A673 (cell line): ENCODE data around the gene CGB1.

Experiments
- EZH2 ChIP-seq: fragments of 200-600 bp; sonication (generic); IDR thresholded peaks from 2 replicates; pipeline ENCODE4 v1.6.1; 2017; ENCODE audit warnings: borderline replicate concordance, low read depth, mild to moderate bottlenecking, mixed read lengths, antibody characterized with exemption, low read length; ENCODE audit not compliant: poor library complexity, severe bottlenecking
- TF ChIP-seq, protein P1 (sequence below): fragments of 300-800, 200-600 bp; sonication (generic); conservative IDR thresholded peaks from 2 replicates; pipeline ENCODE4 v1.5.1; 2017; ENCODE audit warnings: low read depth, mild to moderate bottlenecking, antibody characterized with exemption, low read length, moderate library complexity, mixed read lengths

DNA sequence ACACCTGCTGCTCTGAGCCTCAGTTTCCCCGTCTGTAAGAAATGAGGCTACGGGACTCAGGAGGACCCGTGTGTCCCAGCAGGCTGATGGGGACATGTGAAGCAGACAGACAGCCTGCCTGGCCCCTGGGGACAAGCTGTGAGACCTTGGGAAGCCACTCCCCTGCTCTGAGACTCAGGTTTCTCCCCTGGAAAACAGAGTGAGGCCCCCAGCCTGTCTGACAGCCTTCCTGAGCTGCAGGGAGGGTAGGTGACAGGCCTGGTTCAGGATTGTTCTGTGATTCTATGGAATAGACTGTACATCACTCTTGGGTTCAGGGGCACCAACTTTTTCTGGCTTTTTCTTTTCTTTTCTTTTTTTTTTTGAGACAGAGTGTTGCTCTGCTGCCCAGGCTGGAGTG is 30.9 kb upstream of the CGB1 start:
- TF ChIP-seq EZH2: no peak
- TF ChIP-seq, protein P1, sequence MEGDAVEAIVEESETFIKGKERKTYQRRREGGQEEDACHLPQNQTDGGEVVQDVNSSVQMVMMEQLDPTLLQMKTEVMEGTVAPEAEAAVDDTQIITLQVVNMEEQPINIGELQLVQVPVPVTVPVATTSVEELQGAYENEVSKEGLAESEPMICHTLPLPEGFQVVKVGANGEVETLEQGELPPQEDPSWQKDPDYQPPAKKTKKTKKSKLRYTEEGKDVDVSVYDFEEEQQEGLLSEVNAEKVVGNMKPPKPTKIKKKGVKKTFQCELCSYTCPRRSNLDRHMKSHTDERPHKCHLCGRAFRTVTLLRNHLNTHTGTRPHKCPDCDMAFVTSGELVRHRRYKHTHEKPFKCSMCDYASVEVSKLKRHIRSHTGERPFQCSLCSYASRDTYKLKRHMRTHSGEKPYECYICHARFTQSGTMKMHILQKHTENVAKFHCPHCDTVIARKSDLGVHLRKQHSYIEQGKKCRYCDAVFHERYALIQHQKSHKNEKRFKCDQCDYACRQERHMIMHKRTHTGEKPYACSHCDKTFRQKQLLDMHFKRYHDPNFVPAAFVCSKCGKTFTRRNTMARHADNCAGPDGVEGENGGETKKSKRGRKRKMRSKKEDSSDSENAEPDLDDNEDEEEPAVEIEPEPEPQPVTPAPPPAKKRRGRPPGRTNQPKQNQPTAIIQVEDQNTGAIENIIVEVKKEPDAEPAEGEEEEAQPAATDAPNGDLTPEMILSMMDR: no peak
